NCI-H345 (cell line): ENCODE measurements around the gene RERE.
"Not testable (repeated sequence)": the region's sequence is repeated elsewhere in the genome, so short reads cannot be mapped to it uniquely, and the experiment has no call there.

Experiments used
- DNase-seq: peaks from one replicate; lab custom pipeline; 2025; lab: John Stamatoyannopoulos, UW

RERE gene

GRCh38 chr1:8602471-8603219, 214.8 kb downstream of the RERE start:
- DNase-seq, result peak; percentile 55

GRCh38 chr1:8600336-8600735, 217.1 kb downstream of the RERE start:
- DNase-seq, result no peak

GRCh38 chr1:8599646-8600212, 217.7 kb downstream of the RERE start:
- no peak for DNase-seq

- no peak for DNase-seq
Measured at GRCh38 chr1:8598783-8599182, 218.7 kb downstream of the RERE start.

GRCh38 chr1:8598060-8598724, 219.2 kb downstream of the RERE start:
- DNase-seq, result no peak

- DNase-seq, result no peak
Measured at GRCh38 chr1:8597455-8597854, 220.0 kb downstream of the RERE start.

GRCh38 chr1:8595941-8596340, 221.5 kb downstream of the RERE start:
- no peak for DNase-seq

GRCh38 chr1:8595332-8595731, 222.1 kb downstream of the RERE start:
- DNase-seq, result no peak

GRCh38 chr1:8593292-8593691, 224.1 kb downstream of the RERE start:
- DNase-seq, result not testable (repeated sequence)

GRCh38 chr1:8591569-8591968, 225.9 kb downstream of the RERE start:
- no peak for DNase-seq

- no peak for DNase-seq
Measured at GRCh38 chr1:8590721-8591351, 226.6 kb downstream of the RERE start.

- no peak for DNase-seq
Measured at GRCh38 chr1:8589571-8589970, 227.9 kb downstream of the RERE start.

GRCh38 chr1:8587784-8588183, 229.7 kb downstream of the RERE start:
- no peak for DNase-seq

- DNase-seq, result no peak
Measured at GRCh38 chr1:8586438-8586837, 231.0 kb downstream of the RERE start.

GRCh38 chr1:8584316-8584715, 233.1 kb downstream of the RERE start:
- no peak for DNase-seq

GRCh38 chr1:8583031-8583430, 234.4 kb downstream of the RERE start:
- DNase-seq, result no peak

GRCh38 chr1:8580566-8580965, 236.9 kb downstream of the RERE start:
- no peak for DNase-seq

GRCh38 chr1:8578936-8579335, 238.5 kb downstream of the RERE start:
- DNase-seq, result no peak

GRCh38 chr1:8578132-8578877, 239.1 kb downstream of the RERE start:
- no peak for DNase-seq

GRCh38 chr1:8574985-8575384, 242.5 kb downstream of the RERE start:
- DNase-seq, result no peak

GRCh38 chr1:8572106-8572505, 245.3 kb downstream of the RERE start:
- DNase-seq, result no peak
